Stimulated activated naive B cell treated with anti-CD40 and anti-IgM and Interleukin-4, amounts not matched to agents 10 μg/mL and 1 μg/mL and 100 μg/mL, for 72 hours (primary cell): ENCODE results near the gene SEMA4B.
"Not testable (repeated sequence)": the region's sequence is repeated elsewhere in the genome, so short reads cannot be mapped to it uniquely, and the experiment has no call there.

Experiments used
- ATAC-seq, 2 donors: fragments of 150-1000 bp; cut with Tn5 transposase; replicated peaks; 2 replicates each; pipeline ENCODE4 v1.10.0; 2021; ENCODE audit warnings: moderate library complexity in 1 of 2
- DNase-seq: peaks from one replicate; pipeline ENCODE4 v3.0.0; 2021
- H3K27ac Mint-ChIP-seq: one replicate; pipeline ENCODE4 v1.8.0; 2022; ENCODE audit warnings: mild to moderate bottlenecking, mixed read lengths
- H3K27me3 Mint-ChIP-seq, 2 donors: one replicate each; pipeline ENCODE4 v1.8.0; 2022; ENCODE audit warnings: mixed read lengths in 2 of 2
- H3K36me3 Mint-ChIP-seq, 2 donors: one replicate each; pipeline ENCODE4 v1.8.0; 2022; ENCODE audit warnings: mixed read lengths in 2 of 2, mild to moderate bottlenecking in 1 of 2
- H3K4me1 Mint-ChIP-seq, 2 donors: one replicate each; pipeline ENCODE4 v1.8.0; 2022; ENCODE audit warnings: mixed read lengths in 2 of 2, mild to moderate bottlenecking in 1 of 2
- H3K4me3 Mint-ChIP-seq, 2 donors: one replicate each; pipeline ENCODE4 v1.8.0; 2022; ENCODE audit warnings: mild to moderate bottlenecking in 2 of 2, mixed read lengths in 2 of 2, moderate library complexity in 1 of 2
- H3K9me3 Mint-ChIP-seq, 2 donors: one replicate each; pipeline ENCODE4 v1.8.0; 2022; ENCODE audit warnings: mixed read lengths in 2 of 2, mild to moderate bottlenecking in 1 of 2

Gene SEMA4B

DNA sequence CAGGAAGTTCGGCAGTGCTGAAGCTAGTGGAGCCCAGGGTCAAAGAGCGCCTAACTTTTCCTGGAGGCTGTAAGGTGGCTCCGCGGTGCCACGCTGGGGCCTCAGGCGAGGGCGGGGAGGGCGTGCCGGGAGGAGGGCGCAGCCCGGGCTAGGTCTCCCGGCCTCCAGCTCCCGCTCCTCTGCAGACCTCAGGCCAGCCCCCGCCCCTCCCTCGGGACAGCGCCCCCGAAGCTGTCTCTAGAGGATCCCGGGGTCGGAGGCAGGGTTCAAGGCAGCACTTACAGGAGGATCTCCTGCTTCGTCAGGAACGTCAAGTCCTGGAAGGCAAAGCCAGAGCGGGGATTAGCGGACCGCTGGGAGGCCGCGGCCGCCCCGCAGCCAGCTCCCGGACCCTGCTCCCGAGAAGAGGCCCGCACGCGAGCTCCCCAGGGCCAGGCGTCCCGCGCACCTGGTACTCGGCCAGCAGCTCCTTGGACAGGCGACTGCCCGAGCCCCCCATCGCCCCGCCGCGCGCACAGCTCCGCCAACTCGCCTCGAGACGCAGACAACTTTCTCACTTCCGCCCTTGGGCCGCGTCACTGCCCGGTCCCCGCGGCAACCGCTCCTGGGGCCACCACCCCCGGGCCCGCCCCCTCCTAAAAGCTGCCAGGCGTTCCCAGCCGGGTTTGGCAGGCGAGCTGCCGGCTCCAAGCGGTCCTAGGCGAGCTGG lies 32.4 kb downstream of the SEMA4B start, which contains the start of gene CIB1:
Gene CIB1 (minus strand): TSS at position 555 of the 709 bp plus-strand sequence. CDS start 56 bp downstream, at position 499.
- DNase-seq (peak; percentile 97), ATAC-seq (peak; percentile 88 to 92)
- peaks cover 35 to 41% of the 10 kb centered on the region in 2 donors for H3K36me3 Mint-ChIP-seq
- peak within 1 kb of the TSS; percentile 91 for H3K27ac Mint-ChIP-seq
- H3K27me3 Mint-ChIP-seq = no peaks in the 10 kb centered on the region
- peak within 1 kb of the TSS; percentile 84 to 90 for H3K4me3 Mint-ChIP-seq
- no peaks in the 10 kb centered on the region for H3K9me3 Mint-ChIP-seq
- peaks cover 38 to 47% of the 10 kb centered on the region in 2 donors for H3K4me1 Mint-ChIP-seq

GRCh38 chr15:90234096-90234988 lies 33.2 kb downstream of the SEMA4B start, which contains the start of gene GDPGP1:
Gene GDPGP1, plus strand, starts transcription at chr15:90234209. Its CDS starts 6,700 bp downstream, at chr15:90240909.
- no peaks in the 10 kb centered on the region for H3K27me3 Mint-ChIP-seq
- H3K9me3 Mint-ChIP-seq = no peaks in the 10 kb centered on the region
- H3K27ac Mint-ChIP-seq = peak within 1 kb of the TSS; percentile 91
- no peak for DNase-seq
- peak within 1 kb of the TSS; percentile 84 to 90 for H3K4me3 Mint-ChIP-seq
- ATAC-seq = peak; percentile 0 to 72
- peaks cover 32 to 39% of the 10 kb centered on the region in 2 donors for H3K36me3 Mint-ChIP-seq
- peaks cover 36 to 49% of the 10 kb centered on the region in 2 donors for H3K4me1 Mint-ChIP-seq

DNA sequence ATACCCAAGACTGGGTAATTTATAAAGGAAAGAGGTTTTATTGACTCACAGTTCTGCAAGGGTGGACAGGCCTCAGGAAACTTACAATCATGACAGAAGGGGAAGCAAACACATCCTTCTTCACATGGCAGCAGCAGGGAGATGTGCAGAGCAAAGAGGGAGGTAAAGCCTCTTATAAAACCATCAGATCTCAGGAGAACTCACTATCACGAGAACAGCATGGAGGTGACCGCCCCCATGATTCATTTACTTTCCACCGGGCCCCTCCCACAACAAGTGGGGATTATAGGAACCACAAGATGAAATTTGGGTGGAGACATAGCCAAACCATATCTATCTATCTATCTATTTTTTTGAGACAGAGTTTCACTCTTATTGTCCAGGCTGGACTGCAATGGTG lies 38.2 kb downstream of the SEMA4B start:
- Mint-ChIP-seq H3K9me3 (no peaks in the 10 kb centered on the region), H3K27me3 (no peaks in the 10 kb centered on the region), H3K36me3 (peaks cover 24 to 30% of the 10 kb centered on the region in 2 donors), H3K4me1 (peaks cover 12 to 14% of the 10 kb centered on the region in 2 donors), H3K4me3 (no peak overlapping the region), H3K27ac (no peak overlapping the region)
- ATAC-seq = no peak
- no peak for DNase-seq

DNA sequence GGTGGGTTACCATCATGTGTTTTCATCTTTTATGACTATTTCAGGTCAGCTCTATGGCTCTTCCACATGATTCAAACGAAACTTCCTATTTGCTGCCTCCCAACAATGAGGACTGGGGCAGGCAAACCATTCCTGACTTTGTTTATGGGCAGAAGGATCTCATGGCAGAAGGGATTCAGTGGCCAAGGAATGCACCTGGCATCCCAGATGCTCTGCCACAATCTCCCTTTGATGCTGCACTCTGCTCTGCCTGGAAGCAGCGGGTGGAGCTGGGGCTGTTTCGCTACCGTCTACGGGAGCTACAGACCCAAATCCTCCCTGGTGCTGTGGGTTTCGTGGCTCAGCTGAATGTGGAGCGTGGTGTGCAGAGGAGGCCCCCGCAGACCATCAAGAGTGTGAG lies 39.7 kb downstream of the SEMA4B start:
- no peak for ATAC-seq
- Mint-ChIP-seq H3K9me3 (no peaks in the 10 kb centered on the region), H3K36me3 (peaks cover 24 to 28% of the 10 kb centered on the region in 2 donors), H3K27me3 (no peaks in the 10 kb centered on the region), H3K27ac (peak overlapping the region; percentile 51), H3K4me3 (no peak overlapping the region), H3K4me1 (peaks cover 5 to 6% of the 10 kb centered on the region in 2 donors)
- no peak for DNase-seq

DNA sequence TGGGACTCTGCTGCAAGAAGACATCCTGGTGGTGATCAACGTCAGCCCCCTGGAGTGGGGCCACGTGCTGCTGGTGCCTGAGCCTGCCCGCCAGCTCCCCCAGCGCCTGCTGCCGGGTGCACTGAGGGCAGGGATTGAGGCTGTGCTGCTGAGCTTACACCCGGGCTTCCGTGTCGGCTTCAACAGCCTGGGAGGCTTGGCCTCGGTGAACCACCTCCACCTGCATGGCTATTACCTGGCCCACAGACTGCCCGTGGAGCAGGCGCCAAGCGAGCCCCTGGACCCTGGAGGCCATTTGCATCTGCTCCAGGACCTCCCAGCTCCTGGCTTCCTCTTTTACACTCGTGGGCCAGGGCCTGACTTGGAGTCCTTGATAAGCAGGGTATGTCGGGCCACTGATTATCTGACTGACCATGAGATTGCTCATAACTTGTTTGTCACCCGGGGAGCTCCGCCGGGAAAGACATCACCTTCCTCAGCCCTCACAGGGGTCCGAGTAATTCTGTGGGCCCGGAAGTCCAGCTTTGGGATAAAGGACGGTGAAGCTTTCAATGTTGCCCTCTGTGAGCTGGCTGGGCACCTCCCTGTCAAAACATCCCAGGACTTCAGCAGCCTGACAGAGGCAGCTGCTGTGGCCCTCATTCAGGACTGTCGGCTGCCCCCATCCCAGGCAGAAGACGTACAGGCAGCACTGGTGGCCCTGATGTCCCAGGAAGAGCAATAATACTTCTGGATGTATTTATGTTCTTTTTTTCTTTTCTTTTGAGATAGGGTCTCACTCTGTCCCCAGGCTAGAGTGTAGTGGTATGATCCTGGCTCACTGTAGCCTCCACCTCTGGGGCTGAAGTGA lies 40.4 kb downstream of the SEMA4B start:
- ATAC-seq = no peak
- H3K9me3 Mint-ChIP-seq = no peaks in the 10 kb centered on the region
- DNase-seq = no peak
- no peak overlapping the region for H3K4me3 Mint-ChIP-seq
- H3K27ac Mint-ChIP-seq = peak overlapping the region; percentile 51
- H3K27me3 Mint-ChIP-seq = no peaks in the 10 kb centered on the region
- peaks cover 5 to 6% of the 10 kb centered on the region in 2 donors for H3K4me1 Mint-ChIP-seq
- H3K36me3 Mint-ChIP-seq = peaks cover 24% of the 10 kb centered on the region in 2 donors

DNA sequence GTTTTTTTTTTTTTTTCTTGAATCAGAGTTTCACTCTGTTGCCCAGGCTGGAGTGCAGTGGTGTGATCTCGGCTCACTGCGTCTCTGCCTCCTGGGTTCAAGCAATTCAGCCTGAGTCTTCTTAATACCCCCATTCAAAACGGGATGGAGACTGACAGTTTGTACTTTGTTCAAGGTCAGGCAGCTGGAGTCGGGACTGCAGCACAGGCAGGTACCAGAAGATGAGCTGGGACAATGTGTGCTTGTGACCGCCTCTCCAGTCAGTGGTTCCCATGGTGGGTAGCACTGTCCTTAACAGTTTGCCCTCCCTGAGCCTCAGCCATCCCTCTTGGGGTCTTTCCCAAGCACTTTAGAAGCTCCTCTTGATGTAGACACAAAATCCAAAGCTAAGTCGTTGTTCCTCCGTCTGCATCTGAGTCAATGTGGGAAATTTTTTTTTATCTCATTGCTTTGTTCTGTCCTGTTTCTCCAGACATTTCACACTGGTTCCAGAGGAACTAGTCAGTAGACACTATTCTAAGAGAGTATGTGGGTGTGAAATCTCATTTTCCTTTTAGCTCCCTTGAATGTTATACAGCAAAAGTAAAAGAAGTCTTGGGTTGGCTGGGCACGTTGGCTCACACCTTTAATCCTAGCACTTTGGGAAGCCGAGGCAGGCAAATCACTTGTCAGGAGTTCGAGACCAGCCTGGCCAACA lies 43.0 kb downstream of the SEMA4B start:
- DNase-seq (no peak), ATAC-seq (no peak)
- no peak overlapping the region for H3K27ac Mint-ChIP-seq
- H3K36me3 Mint-ChIP-seq = peaks cover 13 to 15% of the 10 kb centered on the region in 2 donors
- peaks cover 5 to 7% of the 10 kb centered on the region in 2 donors for H3K4me1 Mint-ChIP-seq
- no peak overlapping the region for H3K4me3 Mint-ChIP-seq
- no peaks in the 10 kb centered on the region for H3K27me3 Mint-ChIP-seq
- H3K9me3 Mint-ChIP-seq = no peaks in the 10 kb centered on the region

DNA sequence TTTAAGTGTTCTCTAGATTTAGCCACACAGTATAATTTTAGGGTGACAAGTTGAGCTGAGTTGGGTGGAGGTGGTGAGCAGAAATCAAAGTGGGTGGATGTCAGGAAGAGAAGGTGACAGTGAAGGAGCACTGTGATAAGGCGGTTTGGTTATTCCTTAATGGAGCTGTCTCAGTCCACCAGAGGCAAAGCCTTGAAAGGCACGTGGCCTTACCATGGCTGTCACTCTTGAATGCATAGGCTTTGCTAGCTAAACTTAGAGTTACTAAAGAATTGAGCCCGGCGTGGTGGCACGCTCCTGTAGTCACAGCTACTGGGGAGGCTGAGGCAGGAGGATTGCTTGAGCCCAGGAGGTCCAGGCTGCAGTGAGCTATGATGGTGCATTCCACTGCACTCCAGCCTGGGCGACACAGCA lies 47.7 kb downstream of the SEMA4B start:
- peak in 1 of 2 donors; percentile 24 for ATAC-seq
- Mint-ChIP-seq H3K36me3 (peaks cover 0 to 3% of the 10 kb centered on the region in 2 donors), H3K4me3 (peak overlapping the region; percentile 83 to 85), H3K27ac (peak overlapping the region; percentile 33), H3K27me3 (no peaks in the 10 kb centered on the region), H3K4me1 (peaks cover 5 to 20% of the 10 kb centered on the region in 2 donors), H3K9me3 (no peaks in the 10 kb centered on the region)
- no peak for DNase-seq

- Mint-ChIP-seq H3K9me3 (no peaks in the 10 kb centered on the region), H3K27me3 (no peaks in the 10 kb centered on the region), H3K27ac (peak within 1 kb of the TSS; percentile 33), H3K36me3 (no peaks in the 10 kb centered on the region), H3K4me1 (peaks cover 5 to 20% of the 10 kb centered on the region in 2 donors), H3K4me3 (peak within 1 kb of the TSS; percentile 83 to 85)
- DNase-seq (peak; percentile 58), ATAC-seq (peak; percentile 89 to 90)
These were observed 48.2 kb downstream of the SEMA4B start, which contains the start of gene TTLL13 for GRCh38 chr15:90249203-90249863. Gene TTLL13, plus strand, starts transcription at chr15:90249556. Its CDS starts 1,075 bp downstream, at chr15:90250631.

GRCh38 chr15:90257776-90258175 lies 56.6 kb downstream of the SEMA4B start:
- no peak for DNase-seq
- H3K36me3 Mint-ChIP-seq = peaks cover 1 to 11% of the 10 kb centered on the region in 2 donors
- H3K27ac Mint-ChIP-seq = no peak overlapping the region
- H3K9me3 Mint-ChIP-seq = no peaks in the 10 kb centered on the region
- no peak for ATAC-seq
- H3K4me1 Mint-ChIP-seq = no peaks in the 10 kb centered on the region
- no peaks in the 10 kb centered on the region for H3K27me3 Mint-ChIP-seq
- no peak overlapping the region for H3K4me3 Mint-ChIP-seq

DNA sequence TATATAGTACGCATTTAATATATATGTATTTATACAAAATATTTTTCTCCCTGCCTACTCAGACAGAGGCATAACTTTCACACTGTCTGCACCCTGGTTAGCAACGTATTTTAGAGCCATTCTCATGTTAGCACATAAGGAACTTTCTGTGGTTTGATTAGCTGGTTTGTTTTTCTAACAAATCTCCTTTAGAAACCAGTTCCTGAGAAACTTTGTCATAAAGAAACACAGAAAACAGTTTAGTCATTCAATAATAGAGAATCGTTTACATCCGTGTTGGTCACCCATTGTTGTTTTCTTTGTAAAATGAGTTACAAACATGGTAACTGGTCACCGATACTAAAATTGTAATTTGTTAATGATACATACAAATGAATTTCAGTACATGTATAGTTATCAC lies 58.4 kb downstream of the SEMA4B start:
- no peak for DNase-seq

GRCh38 chr15:90260731-90261130 lies 59.6 kb downstream of the SEMA4B start:
- ATAC-seq, H3K4me3 Mint-ChIP-seq, H3K9me3 Mint-ChIP-seq, H3K27me3 Mint-ChIP-seq, H3K27ac Mint-ChIP-seq, DNase-seq, H3K36me3 Mint-ChIP-seq: not testable (repeated sequence)
- peaks cover 8 to 17% of the 10 kb centered on the region in 2 donors for H3K4me1 Mint-ChIP-seq

More for the DNA sequence above, 58.4 kb downstream of the SEMA4B start:
- ATAC-seq = no peak
- peaks cover 1 to 12% of the 10 kb centered on the region in 2 donors for H3K36me3 Mint-ChIP-seq
- no peaks in the 10 kb centered on the region for H3K9me3 Mint-ChIP-seq
- no peak overlapping the region for H3K4me3 Mint-ChIP-seq
- H3K4me1 Mint-ChIP-seq = peaks cover 8 to 10% of the 10 kb centered on the region in 2 donors
- H3K27ac Mint-ChIP-seq = no peak overlapping the region
- H3K27me3 Mint-ChIP-seq = no peaks in the 10 kb centered on the region

GRCh38 chr15:90261811-90262210 lies 60.7 kb downstream of the SEMA4B start:
- peaks cover 8 to 18% of the 10 kb centered on the region in 2 donors for H3K4me1 Mint-ChIP-seq
- no peak overlapping the region for H3K27ac Mint-ChIP-seq
- DNase-seq = no peak
- ATAC-seq = no peak
- H3K36me3 Mint-ChIP-seq = peaks cover 3 to 12% of the 10 kb centered on the region in 2 donors
- H3K27me3 Mint-ChIP-seq = no peaks in the 10 kb centered on the region
- H3K9me3 Mint-ChIP-seq = no peaks in the 10 kb centered on the region
- no peak overlapping the region for H3K4me3 Mint-ChIP-seq

DNA sequence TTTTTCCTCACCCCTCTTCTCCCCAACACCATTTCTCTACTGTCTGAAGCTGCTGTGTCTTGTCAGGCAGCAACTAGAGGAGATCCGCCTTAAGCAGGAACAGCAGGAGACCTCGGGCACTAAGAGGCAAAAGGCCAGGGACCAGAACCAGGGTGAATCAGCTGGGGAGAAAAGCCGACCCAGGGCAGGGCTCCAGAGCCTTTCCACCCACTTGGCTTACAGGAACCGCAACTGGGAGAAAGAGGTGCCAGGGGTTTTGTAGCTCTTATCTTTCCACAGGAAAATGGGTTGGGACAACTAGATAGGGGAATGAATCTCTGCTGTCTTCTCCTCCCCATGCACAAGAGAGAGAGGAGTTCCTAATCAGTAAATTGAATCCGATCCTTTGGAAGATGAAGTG lies 61.3 kb downstream of the SEMA4B start:
- Mint-ChIP-seq H3K36me3 (peaks cover 3 to 16% of the 10 kb centered on the region in 2 donors), H3K27ac (no peak overlapping the region), H3K9me3 (no peaks in the 10 kb centered on the region), H3K27me3 (no peaks in the 10 kb centered on the region), H3K4me3 (no peak overlapping the region), H3K4me1 (peaks cover 8 to 24% of the 10 kb centered on the region in 2 donors)
- DNase-seq = no peak
- ATAC-seq = no peak
